ENCODE results near the gene ARHGEF38.

DNA sequence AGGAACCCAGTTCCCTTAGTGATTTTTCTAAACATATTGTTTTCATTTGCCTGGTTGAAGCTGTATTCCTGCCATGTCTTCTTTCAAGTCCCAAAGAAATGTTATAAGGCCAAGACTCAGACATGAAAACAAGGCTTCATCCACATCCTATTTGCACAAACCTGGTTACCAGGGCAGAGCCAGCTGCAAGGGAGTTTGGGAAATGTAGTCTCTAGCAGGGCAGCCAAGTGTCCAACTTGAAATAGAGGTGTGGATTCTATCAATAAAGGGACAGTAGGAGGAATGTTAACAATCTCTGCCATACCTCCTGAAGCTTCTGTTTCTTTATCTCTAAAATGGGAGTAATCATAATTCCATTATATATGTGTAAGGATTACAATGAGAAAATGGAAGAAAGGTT is 99.5 kb downstream of the ARHGEF38 start:
- no peak for TF ChIP-seq POLR2A (IDR thresholded peaks at IDR 0.05)
- TF ChIP-seq, protein P1, sequence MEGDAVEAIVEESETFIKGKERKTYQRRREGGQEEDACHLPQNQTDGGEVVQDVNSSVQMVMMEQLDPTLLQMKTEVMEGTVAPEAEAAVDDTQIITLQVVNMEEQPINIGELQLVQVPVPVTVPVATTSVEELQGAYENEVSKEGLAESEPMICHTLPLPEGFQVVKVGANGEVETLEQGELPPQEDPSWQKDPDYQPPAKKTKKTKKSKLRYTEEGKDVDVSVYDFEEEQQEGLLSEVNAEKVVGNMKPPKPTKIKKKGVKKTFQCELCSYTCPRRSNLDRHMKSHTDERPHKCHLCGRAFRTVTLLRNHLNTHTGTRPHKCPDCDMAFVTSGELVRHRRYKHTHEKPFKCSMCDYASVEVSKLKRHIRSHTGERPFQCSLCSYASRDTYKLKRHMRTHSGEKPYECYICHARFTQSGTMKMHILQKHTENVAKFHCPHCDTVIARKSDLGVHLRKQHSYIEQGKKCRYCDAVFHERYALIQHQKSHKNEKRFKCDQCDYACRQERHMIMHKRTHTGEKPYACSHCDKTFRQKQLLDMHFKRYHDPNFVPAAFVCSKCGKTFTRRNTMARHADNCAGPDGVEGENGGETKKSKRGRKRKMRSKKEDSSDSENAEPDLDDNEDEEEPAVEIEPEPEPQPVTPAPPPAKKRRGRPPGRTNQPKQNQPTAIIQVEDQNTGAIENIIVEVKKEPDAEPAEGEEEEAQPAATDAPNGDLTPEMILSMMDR (IDR thresholded peaks at IDR 0.05 in 4 of 5, conservative IDR thresholded peaks at IDR 0.05 in 1 of 5), result no peak

Data from gastrocnemius medialis (tissue), 4 donors.